GM19238 (cell line): Measurements from ENCODE around the gene KIFC3.
"Not testable (repeated sequence)": the region's sequence is repeated elsewhere in the genome, so short reads cannot be mapped to it uniquely, and the experiment has no call there.

Experiments used
- DNase-seq: peaks from one replicate; pipeline ENCODE4 v3.0.0; 2011; ENCODE audit warnings: low spot score; ENCODE audit not compliant: insufficient read length

KIFC3 gene

GRCh38 chr16:57802341-57803133 is at the start of gene KIFC3:
KIFC3 (minus strand) TSS chr16:57802491; CDS start chr16:57798243, 4,248 bp downstream.
- peak; percentile 55 for DNase-seq

GRCh38 chr16:57848181-57848580 is 45.9 kb upstream of the KIFC3 start:
- DNase-seq = no peak

- not testable (repeated sequence) for DNase-seq
Measured at GRCh38 chr16:57846931-57847330, 44.6 kb upstream of the KIFC3 start.

GRCh38 chr16:57846078-57846697 is 43.9 kb upstream of the KIFC3 start:
- no peak for DNase-seq

- no peak for DNase-seq
Measured at GRCh38 chr16:57845115-57845514, 42.8 kb upstream of the KIFC3 start.

GRCh38 chr16:57844416-57845030 is 42.2 kb upstream of the KIFC3 start:
- no peak for DNase-seq

GRCh38 chr16:57843400-57843799 is 41.1 kb upstream of the KIFC3 start:
- no peak for DNase-seq

GRCh38 chr16:57842601-57843000 is 40.3 kb upstream of the KIFC3 start:
- DNase-seq = no peak

- DNase-seq = no peak
Measured at GRCh38 chr16:57840833-57841232, 38.5 kb upstream of the KIFC3 start.

- no peak for DNase-seq
Measured at GRCh38 chr16:57838161-57838560, 35.9 kb upstream of the KIFC3 start.

- no peak for DNase-seq
Measured at GRCh38 chr16:57837305-57838125, 35.2 kb upstream of the KIFC3 start.

GRCh38 chr16:57835439-57835838 is 33.1 kb upstream of the KIFC3 start:
- not testable (repeated sequence) for DNase-seq

GRCh38 chr16:57834936-57835335 is 32.6 kb upstream of the KIFC3 start:
- DNase-seq = no peak

- DNase-seq = no peak
Measured at GRCh38 chr16:57830890-57831484, 28.7 kb upstream of the KIFC3 start.

- no peak for DNase-seq
Measured at GRCh38 chr16:57829969-57830360, 27.7 kb upstream of the KIFC3 start.

- no peak for DNase-seq
Measured at GRCh38 chr16:57828272-57829161, 26.2 kb upstream of the KIFC3 start.

GRCh38 chr16:57826706-57827625 is 24.7 kb upstream of the KIFC3 start:
- DNase-seq = no peak

GRCh38 chr16:57826052-57826451 is 23.8 kb upstream of the KIFC3 start:
- DNase-seq = no peak
